OCI-LY3 (cell line): Measurements from ENCODE around the gene SUPT6H.

ENCODE experiments used
- H2AFZ ChIP-seq: fragments of 200-600, 300-600 bp; shearing (Covaris generic); 2 replicates; pipeline ENCODE4 v1.6.0; 2014; ENCODE audit warnings: antibody characterized with exemption, low read depth, low read length
- H3K27ac ChIP-seq: fragments of 200-600, 300-600 bp; sonication (generic); 2 replicates; pipeline ENCODE4 v1.5.1; 2014; ENCODE audit warnings: mild to moderate bottlenecking, low read length, moderate library complexity, mixed read lengths
- H3K27me3 ChIP-seq: fragments of 200-600, 300-600 bp; sonication (generic); 2 replicates; pipeline ENCODE4 v1.6.1; 2014; ENCODE audit warnings: low read depth, low read length, mixed read lengths
- H3K36me3 ChIP-seq: fragments of 200-600, 300-600 bp; sonication (generic); replicated peaks from 2 replicates; pipeline ENCODE3; 2014; ENCODE audit warnings: low read depth, low read length, mixed read lengths
- H3K4me1 ChIP-seq: fragments of 300-600, 200-600 bp; sonication (generic); 2 replicates; pipeline ENCODE4 v1.6.1; 2014; ENCODE audit warnings: low read length, mixed read lengths
- H3K4me2 ChIP-seq: fragments of 200-600, 300-600 bp; sonication (generic); 2 replicates; pipeline ENCODE4 v1.6.1; 2014; ENCODE audit warnings: low read length, mixed read lengths
- H3K4me3 ChIP-seq: fragments of 300-600, 200-600 bp; sonication (generic); 2 replicates; pipeline ENCODE4 v1.5.1; 2014; ENCODE audit warnings: antibody characterized with exemption, mild to moderate bottlenecking, low read length, moderate library complexity
- H3K79me2 ChIP-seq: fragments of 300-600, 200-600 bp; shearing (Covaris generic); 2 replicates; pipeline ENCODE4 v1.6.1; 2014; ENCODE audit warnings: mild to moderate bottlenecking, low read length, mixed read lengths
- H3K9ac ChIP-seq: fragments of 300-600, 200-600 bp; shearing (Covaris generic); 2 replicates; pipeline ENCODE4 v1.6.0; 2014; ENCODE audit warnings: mild to moderate bottlenecking, low read length, moderate library complexity
- H3K9me3 ChIP-seq: fragments of 200-600, 300-600 bp; shearing (Covaris generic); 2 replicates; pipeline ENCODE4 v1.6.1; 2014; ENCODE audit warnings: low read length, mixed read lengths; ENCODE audit not compliant: insufficient read depth
- H4K20me1 ChIP-seq: fragments of 200-600, 300-600 bp; sonication (generic); 2 replicates; pipeline ENCODE4 v1.6.1; 2016; ENCODE audit warnings: low read length, mixed read lengths; ENCODE audit not compliant: insufficient read depth
- CTCF ChIP-seq: fragments of 200-600, 300-600 bp; sonication (generic); IDR thresholded peaks from 2 replicates; pipeline ENCODE4 v1.5.1; 2014; ENCODE audit warnings: antibody characterized with exemption, low read length, low read depth
- EZH2phosphoT487 ChIP-seq: fragments of 200-600 bp; shearing (Covaris generic); IDR thresholded peaks from 2 replicates; pipeline ENCODE4 v1.6.1; 2018; ENCODE audit warnings: antibody characterized with exemption, mixed run types, low read depth

SUPT6H gene

GRCh38 chr17:28750178-28751047 lies 88.4 kb downstream of the SUPT6H start:
- H3K36me3 ChIP-seq = peaks cover 65% of the 10 kb centered on the region
- no peak overlapping the region for H3K4me3 ChIP-seq
- H3K27ac ChIP-seq = peak overlapping the region; percentile 94
- H4K20me1 ChIP-seq = peaks cover 65% of the 10 kb centered on the region
- 0 out of 2 replicates have a peak overlapping the region, but pooled peaks have one; percentile 100 for H3K4me2 ChIP-seq
- no peaks in the 10 kb centered on the region for H3K9me3 ChIP-seq
- peaks cover 64% of the 10 kb centered on the region for H3K79me2 ChIP-seq
- H3K4me1 ChIP-seq = peaks cover 64% of the 10 kb centered on the region
- no peak overlapping the region for H2AFZ ChIP-seq
- H3K9ac ChIP-seq = peak overlapping the region; percentile 24; the same call in 1 of the 2 replicates
- TF ChIP-seq EZH2phosphoT487 (no peak), CTCF (peak; percentile 95)
- H3K27me3 ChIP-seq = no peaks in the 10 kb centered on the region

- H3K9ac ChIP-seq = no peak overlapping the region
- H3K27ac ChIP-seq = peak overlapping the region; percentile 32; the same call in 1 of the 2 replicates
- H3K4me3 ChIP-seq = no peak overlapping the region
- H3K9me3 ChIP-seq = no peaks in the 10 kb centered on the region
- no peak overlapping the region for H3K4me2 ChIP-seq
- peaks cover 52% of the 10 kb centered on the region for H3K36me3 ChIP-seq
- no peak overlapping the region for H2AFZ ChIP-seq
- peaks cover 51% of the 10 kb centered on the region for H3K4me1 ChIP-seq
- TF ChIP-seq EZH2phosphoT487 (no peak), CTCF (no peak)
- H3K79me2 ChIP-seq = peaks cover 50% of the 10 kb centered on the region
- no peaks in the 10 kb centered on the region for H3K27me3 ChIP-seq
- H4K20me1 ChIP-seq = peaks cover 51% of the 10 kb centered on the region
These were observed 89.8 kb downstream of the SUPT6H start for GRCh38 chr17:28751600-28752366.
